ENCODE data around the gene CHPF.

GRCh38 chr2:219538956-219539788 lies 4.4 kb downstream of the CHPF start:
- TF ChIP-seq CTCF (IDR thresholded peaks at IDR 0.05 in 4 of 5, conservative IDR thresholded peaks at IDR 0.05 in 1 of 5) (no peak), POLR2A (IDR thresholded peaks at IDR 0.05) (no peak)

Data from gastrocnemius medialis (tissue), 4 donors.